ENCODE measurements around the gene RPL38.
A peak's percentile ranks its signal among the peaks of the same experiment; 100 is the strongest.

RPL38 gene

DNA sequence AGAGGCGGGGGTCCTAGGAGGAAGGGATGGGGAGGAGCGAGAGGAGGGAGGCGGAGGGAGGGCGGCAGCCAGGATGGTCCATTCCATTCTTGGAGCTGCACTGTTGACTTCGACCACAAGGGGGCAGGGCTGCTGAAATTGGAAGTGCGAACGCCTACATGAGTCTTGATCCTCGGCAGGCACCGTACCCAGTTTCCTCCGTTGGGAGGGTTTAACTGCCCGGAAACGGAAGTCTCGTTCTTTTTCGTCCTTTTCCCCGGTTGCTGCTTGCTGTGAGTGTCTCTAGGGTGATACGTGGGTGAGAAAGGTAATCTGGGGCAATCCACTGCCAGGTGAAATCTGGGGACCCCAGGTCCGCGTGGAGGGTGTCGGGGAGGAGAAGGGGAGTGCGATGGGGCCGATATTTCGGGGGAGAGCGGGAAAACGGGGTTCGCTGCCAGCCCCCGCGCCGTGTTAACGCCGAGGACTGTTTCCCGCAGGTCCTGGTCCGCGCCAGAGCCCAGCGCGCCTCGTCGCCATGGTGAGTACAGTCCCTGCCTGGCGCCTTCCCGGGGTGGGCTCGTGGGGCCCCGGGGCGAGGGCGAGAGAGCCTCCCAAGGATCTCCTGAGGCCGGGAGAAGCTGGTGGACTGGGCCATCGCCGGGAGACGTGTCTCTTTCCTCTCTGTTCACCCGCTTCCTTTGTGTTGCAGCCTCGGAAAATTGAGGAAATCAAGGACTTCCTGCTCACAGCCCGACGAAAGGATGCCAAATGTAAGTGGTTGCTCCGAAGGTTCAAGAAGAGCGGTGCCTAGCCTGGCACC is at the start of gene RPL38:
Gene RPL38, plus strand, starts transcription at position 240 of the 802 bp plus-strand sequence. Its CDS starts 278 bp downstream, at position 518.
- peak; percentile 96 for DNase-seq

DNA sequence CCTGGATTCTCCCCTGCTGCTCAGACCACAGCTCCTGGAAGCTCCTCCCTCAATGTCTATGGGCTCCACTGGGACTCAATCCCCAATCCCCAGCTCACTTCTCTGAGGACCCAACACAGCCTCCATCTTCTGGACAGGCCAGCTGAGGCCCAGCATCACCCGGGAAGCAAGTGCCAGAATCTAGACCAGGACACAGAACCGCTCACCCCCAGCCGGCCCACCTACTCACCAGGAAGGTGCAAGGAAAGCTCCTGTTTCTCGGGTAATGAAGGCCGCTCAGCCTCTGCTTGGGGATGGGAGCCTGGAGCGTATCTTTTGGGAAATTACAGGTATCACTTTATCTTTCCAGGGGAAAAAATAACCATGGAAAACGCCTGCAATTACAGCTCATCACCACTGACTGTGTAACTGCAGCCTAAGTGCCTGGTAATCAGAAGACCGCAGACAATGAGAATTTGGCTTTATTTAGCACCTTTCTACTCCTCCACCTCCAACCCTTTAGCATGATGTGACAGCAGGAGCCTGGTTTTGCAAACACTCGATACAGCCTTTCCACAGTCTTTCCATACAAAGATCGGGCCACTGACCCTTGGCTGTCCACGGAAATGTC is 49.6 kb upstream of the RPL38 start:
- DNase-seq: no peak

DNA sequence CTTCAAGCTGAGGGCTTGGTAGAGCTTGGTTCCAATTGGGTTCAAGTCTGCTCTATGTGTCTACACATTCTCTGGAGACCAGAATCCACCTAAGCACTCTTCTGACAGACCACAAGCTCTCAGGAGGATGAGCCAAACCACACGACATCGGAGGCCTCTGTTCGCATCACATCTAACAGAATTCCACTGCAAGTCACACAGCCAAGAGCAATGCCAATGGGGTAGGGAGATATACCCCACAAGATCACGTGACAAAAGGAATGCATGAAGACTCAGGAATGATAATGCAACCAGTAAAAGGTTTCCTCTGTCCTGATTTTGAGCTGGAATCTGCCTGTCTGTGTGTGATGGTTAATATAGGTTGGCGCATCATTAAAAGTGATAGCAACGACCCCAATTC is 46.6 kb upstream of the RPL38 start:
- no peak for DNase-seq

DNA sequence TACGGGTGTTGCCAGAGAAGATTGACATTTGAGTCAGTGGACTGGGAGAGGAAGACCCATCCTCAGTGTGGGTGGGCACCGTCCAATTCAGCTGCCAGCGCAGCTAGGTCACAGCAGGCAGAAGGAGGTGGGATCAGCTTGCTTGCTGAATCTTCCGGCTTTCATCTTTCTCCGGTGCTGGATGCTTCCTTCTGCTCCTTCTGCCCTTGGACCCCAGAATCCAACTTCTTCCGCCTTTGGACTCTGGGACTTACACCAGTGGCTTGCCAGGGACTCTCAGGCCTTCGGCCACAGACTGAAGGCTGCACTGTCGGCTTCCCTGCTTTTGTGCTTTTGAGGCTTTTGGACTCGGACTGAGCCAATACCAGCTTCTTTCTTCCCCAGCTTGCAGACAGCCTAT is 46.1 kb upstream of the RPL38 start:
- DNase-seq: no peak

DNA sequence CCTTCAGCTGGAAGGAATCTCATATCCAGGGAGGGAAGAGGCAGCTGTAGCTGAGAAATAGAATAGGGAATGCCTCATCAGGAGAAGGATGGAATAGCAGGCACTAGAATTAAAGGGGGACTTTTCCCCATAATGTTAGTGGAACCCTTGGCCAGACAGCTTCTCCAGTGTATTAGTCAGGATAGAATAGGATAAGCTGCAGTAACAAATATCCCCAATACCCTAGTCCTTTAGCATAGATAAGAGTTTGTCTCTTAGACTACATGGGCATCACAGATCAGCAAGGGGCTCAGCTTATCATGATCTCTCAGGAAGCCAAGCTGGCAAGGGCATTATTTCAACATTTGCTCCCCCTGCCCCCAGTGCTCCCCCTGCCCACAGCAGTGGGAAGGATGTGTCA is 44.7 kb upstream of the RPL38 start:
- DNase-seq: no peak

DNA sequence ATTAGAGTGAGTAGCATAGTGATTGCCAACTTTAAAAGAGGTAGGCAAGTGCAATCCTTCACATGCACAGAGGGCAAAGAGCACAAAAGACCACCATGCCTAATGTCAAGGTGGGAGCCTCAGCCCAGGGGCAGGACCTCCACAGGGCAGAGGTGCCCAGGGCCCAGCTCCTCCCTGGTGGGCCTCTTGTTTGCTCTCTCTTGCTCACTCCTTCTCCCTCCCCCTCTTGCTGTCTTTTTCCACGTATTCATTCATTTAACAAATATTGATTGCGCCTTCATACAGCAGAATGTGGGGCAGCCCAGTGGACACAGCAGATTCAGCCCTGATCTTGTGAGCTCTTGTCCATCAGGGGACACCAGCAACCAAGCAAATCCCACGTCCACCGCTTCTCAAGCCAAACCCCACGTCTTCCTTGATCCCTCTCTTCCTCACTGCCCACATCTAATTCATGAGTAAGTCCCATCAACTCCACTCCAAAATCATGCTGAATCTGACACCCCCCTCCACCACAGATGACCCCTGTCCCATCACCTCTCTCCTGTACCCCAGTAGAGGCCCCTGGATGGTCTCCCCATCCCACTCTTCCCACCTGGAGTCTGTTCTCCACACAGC is 44.1 kb upstream of the RPL38 start:
- no peak for DNase-seq

DNA sequence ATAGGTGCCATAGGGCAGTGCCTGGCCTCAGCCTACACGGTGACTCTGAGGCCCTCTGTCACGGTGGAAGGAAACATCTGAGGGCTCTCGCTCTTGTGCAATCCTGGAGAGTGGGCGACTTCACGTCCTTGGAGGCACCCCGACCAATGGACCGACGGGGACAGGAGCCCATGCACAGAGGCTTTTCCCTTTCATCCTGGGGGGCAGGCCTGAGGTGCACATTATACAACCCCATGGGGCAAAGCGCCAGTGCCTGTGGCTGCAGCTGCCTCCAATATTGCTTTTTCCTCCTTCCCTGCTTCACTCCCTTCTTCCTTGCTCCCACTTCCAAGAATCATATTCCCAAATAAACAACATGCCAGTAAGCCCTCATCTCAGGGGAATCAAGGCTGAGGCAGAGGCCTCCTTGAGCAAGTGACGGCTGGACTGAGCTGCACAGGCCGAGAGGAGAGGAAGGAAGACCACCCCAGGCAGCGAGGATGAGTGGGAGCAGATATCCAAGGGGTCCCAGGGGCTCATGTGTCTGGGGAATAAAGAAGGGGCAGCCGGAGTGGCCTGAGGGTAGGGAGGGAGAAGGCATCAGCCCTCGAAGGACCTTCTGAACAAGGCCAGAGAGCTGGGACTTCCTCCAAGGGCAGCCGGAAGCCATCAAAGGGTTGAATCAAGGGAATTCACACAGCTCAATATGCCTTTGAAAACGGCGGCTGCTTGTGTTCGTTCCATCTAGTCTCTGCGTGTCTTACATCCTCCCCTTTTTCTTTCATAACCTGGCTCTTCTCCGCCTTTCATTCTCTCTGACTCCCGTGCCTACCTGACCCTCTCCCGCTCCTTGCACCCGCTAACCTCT is 42.6 kb upstream of the RPL38 start:
- no peak for DNase-seq

DNA sequence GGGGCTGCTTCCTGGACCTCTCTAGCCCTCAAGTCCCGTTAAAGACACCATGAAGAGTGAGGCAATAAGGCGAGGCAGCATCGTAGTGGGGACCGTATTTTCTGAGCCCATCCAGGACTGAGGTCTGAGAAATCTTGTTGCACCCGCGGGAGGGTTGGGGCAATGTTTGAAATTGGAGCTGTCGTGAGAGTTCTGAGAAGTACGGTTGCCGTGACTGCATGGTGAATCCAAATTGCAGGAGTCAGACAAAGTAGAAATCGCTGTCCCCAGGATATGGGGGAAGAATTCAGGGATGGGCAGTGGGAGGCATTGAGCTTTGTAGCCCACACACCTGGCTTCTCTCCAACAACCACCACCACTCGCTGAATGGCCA is 42.0 kb upstream of the RPL38 start:
- no peak for DNase-seq

DNA sequence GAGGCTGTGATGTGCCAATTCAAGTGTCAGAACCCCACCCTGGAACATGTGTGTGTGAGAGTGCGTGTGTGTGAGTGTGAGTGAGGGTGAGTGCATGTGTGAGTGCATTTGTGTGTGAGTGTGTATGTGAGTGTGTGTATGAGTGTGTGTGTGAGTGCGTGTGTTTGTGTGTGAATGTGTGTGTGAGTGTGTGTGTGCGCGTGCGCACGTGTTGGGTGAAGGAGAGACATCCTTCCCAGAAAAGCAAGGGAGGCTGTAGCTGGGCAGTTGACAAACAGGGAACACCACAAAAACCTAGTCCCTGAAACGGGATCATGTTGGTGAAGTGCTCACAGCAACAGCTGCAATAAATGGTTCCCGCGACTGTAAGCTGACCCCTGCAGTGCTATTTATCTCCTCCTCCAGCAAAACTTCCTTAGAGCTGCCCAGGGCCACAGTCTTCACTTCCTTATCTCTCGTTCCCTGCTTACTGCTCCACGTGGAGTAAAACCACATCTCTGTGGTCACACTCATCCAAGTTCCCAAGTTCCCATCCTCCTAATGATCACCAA is 40.1 kb upstream of the RPL38 start:
- no peak for DNase-seq

DNA sequence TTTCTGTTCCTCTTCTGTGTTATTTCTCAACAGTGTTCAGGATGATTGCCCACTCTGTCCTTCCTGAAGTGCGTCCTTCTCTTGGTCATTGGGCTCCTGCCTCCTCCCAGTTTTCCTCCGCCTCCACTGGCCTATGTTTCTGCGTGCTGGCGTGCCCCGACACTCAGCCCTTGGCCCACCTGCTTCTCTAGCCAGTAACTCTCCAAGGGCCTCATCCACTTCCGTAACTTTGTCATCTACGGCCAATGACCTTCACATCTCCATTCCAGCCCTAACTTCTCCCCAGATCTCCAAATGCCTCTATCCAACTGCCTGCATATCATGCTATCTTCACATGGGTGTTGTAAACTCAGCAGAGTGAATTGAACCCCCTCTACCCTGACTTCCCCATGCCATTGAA is 39.6 kb upstream of the RPL38 start:
- DNase-seq: no peak

DNA sequence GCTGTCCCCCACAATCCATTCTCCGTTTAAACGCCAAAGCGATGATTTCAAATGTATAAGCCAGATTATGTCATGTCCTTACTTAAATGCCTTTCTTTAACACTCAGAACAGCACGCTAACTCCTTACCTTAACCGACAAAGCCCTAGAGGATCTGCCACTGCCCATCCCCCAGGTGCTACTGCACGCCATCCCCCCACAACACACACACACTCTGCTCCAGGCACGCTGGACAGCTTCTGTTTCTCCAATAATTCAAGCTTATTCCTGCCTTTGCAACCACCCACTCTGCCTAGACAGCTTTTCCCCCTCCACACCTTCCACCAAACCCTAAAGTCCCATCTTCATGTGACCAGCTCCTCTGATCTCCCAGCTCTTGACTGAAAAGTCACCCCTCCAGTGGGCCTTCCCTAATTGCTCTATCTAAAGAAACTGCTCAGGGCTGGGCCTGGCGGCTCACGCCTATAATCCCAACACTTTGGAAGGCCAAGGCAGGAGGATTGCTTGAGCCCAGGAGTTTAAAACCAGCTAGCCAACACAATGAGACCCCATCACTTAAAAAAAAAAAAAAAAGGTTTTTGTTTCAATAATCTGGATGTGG is 38.9 kb upstream of the RPL38 start:
- DNase-seq: no peak

DNA sequence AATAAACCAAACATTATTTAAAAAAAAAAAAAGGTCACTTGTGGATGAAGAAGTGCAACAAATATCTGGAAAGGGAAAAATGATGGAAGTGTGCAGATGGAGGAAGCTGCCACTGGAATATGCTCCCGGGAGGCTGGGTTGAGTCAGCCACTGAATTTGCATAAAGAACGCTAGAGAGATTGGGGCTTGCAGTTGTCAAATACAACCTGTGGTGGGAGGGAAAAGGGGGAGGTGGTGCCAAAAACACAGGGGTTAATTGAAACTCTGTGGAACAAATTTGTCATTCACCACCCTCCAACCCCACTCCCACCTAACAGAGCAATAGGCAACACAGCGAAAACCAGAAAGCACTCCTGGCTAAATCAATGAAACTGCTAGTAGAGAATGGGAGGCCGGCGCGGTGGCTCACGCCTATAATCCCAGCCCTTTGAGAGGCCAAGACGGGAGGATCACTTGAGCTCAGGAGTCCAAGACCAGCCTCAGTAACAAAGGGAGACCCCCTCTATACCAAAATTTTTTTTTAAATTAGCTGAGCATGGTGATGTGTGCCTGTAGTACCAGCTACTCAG is 37.6 kb upstream of the RPL38 start:
- DNase-seq: no peak

DNA sequence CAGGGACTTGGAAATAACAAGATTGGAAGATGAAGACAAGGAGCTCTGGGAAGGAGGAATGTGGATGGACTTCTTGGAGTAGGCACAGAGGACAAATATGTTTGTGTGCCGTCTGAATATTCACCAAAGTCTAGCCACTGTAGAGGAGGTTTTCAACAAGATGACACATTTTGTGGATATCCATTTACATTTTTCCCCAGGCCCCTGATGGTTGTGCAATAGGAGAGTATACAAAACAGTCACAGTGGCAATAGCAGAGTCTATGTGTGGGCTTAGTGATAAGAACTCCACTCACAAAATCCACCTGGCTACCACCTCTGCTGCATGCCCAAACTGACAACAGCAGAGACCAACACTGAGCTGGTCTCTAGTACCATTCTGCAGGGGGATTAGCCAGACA is 32.6 kb upstream of the RPL38 start:
- no peak for DNase-seq

DNA sequence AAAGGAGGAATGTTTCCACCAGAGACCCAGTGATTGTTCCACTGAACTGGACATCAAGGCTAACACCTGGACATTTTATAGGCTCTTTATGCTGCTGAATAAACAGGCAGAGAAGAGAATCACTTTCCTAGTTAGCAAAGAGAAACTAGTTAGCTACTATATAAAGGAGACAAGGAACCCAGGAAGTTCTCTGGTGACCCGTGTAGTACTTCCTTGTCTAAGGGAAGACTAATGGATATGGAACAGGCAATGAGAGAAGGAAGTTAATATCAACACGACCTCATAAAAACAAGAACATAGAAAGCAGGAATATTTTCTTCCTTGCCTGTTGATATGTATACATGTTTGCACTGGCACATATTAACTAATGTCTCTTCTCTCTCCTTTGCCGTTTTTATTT is 30.8 kb upstream of the RPL38 start:
- no peak for DNase-seq

DNA sequence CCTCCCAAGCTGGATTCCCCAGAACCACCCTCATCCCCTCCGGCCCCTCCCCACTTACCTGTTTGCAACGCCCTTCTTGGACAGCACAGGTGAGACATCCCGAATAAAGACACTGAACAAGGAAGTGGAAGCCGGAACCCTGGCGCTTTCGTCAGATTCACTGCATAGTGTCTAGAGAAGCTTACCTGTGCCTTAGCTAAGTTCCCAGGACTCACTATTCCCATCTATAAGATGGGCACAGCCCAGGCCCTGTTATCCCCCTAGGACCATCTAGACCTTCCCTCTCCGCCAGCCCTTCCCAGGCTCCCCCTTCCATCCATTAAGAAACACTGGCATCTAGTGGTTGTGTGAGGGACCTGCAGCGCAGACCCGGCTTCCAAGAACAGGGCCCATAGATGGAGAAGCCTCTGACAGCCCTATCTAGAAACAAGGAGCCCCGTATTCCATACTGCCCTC is 26.9 kb upstream of the RPL38 start:
- peak; percentile 71 for DNase-seq

DNA sequence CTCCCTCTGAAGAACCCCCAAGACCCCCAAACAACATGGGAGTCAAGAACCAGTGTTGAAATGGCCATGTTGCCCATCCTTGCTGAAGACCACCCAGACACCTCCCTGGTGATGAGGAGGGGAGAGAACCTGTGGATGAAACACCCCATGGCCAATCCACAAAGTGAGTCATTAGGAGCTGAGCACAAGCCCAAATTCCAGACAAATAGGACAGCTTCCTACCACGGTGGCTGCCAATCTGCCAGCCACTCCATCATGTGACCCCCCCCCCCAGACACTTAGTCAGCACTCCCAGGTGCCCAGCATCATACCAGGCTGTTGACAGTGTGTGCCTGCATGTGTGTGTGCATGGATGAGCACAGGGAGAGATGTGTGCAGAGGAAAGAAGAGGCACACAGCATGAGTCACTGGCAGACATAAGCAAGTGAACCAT is 26.4 kb upstream of the RPL38 start:
- DNase-seq: no peak

DNA sequence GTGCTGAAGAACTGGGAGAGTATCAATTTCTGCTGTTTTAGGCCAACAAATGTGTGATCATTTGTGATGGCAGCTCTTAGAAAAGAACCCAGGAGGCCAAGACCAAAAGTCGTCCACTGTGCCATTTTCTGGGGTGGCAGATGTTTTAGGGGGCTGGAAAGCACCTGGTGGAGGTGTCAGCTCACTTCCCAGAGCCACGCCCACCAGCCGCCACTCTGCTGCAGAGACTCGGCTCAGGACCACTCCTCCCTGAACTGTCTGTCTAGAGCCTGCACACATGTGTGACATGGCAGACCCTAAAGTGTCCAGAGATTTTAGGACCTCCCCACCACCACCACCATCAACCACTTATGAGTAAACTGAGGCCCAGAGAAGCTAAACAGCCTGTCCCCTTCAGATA is 23.9 kb upstream of the RPL38 start:
- DNase-seq: no peak

DNA sequence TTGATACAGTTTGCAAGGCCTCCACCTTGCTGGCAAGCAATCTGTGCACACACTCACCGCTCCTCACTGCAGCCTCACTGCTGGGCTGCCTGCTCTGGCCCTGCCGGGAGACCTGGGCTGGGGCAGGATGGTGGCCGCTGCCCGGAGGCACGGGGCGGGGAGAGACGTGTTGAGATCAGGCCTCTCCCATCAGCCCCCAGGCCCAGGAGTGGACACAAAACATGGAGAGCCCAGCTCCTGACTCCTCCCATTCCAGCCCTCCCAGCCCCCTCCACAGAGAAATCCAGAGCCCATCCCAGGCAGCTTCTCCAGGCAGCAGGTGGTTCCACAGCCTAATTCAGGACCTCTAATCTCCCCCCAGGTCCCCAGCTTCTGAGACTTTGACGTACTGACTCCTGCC is 23.1 kb upstream of the RPL38 start:
- no peak for DNase-seq

DNA sequence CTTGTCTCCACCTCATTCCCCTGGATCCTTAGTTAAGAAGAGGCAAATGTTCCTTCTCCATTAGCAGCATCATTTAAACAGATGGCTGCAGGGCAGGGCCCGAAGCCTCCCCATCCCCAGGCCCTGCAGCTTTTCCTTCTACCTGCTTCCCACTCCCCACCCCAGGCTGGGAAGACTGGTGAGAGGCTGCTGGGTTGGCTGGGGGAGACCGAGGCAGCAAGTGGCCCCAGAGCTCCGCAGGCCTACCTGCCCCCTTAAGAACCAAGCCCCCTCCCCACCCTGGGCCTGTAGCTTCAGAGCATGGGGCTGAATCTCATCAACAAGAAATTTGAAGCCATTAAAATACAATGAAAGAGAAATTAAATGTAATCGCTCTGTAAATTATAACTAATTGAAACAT is 22.1 kb upstream of the RPL38 start:
- DNase-seq: no peak

DNA sequence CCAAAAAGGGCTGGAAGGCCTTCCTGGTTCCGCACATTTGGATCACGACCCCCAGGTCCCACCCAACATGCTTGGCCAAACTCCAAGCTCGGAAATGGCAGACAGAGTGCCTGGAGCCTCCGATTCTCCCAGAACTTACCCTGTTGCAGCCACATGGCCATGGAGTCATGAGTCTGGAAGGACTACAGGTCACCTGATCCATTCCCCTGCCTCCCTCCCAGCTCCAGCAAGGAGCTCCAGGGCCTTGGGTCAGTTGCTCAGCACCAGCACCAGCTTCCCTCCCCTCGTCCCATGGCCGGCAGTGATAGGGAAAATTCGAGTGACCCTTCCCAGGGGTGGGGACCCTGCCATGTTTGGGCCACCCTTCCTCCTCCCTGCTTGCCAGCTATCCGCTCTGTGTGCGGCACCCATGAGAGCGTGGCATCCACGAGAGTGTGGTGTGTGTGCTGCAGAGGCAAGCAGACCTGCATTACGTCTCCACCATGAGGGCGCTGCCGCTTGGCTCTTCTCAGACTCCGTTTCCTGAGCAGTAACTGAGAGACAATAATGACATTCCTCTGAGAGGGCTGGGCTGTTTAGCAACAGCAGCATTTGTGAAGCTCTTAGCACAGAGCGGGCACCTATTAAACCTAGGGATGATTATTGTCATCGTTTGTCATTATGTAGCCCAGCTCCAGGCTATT is 21.3 kb upstream of the RPL38 start:
- no peak for DNase-seq

DNA sequence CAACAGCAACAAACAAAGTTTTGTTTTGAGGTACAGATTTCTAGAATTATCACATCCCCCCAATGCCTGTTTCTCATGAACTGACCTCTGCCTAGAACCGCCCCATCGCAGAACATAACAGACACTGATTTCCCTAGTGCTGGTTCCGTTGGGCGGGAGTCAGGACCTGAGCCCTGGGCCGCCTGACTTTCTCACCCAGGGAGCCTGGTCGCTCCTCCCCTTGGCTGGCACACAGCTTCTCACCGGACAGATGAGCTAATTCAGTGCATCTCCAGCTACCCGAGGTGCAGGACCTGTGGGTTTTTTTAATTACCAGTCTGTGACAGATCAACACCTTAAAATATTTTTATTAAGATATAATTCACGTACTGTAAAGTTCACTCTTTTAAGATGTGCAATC is 20.1 kb upstream of the RPL38 start:
- no peak for DNase-seq
